Posterior vena cava (tissue), 2 donors: ENCODE results near the gene ERG28. TPM values are rescaled to one million over a fixed set of nuclear protein-coding genes. Genes with fewer than 3 reads are reported as not detected.

Experiments
- DNase-seq: peaks from one replicate; pipeline ENCODE4 v3.0.0-alpha.2; 2020; ENCODE audit warnings: low spot score
- intact Hi-C, 2 donors: fragments of 100-400 bp; cut with DNase I; formaldehyde crosslinking; loops; one replicate each; pipeline versions ENCODE4 v1.14.1 to v1.14.2; 2022 to 2023
- total RNA-seq, 2 donors: library from RNA; stranded (reverse); fragmentation: NEBNext Ultra II Directional; extraction: Animal tissue kit (Norgen Biotek cat#: 25700); gene quantifications; one replicate each; pipeline ENCODE4 v1.2.1, GENCODE V29; 2021
- donor health status: DM: yes; HTN: yes; CAD: no.
- donor health status: DM: yes; HTN: yes; CAD: no.

ERG28 gene
- total RNA-seq, 2 donors from 2014 or later, result 6.7 to 9.4 TPM

DNA sequence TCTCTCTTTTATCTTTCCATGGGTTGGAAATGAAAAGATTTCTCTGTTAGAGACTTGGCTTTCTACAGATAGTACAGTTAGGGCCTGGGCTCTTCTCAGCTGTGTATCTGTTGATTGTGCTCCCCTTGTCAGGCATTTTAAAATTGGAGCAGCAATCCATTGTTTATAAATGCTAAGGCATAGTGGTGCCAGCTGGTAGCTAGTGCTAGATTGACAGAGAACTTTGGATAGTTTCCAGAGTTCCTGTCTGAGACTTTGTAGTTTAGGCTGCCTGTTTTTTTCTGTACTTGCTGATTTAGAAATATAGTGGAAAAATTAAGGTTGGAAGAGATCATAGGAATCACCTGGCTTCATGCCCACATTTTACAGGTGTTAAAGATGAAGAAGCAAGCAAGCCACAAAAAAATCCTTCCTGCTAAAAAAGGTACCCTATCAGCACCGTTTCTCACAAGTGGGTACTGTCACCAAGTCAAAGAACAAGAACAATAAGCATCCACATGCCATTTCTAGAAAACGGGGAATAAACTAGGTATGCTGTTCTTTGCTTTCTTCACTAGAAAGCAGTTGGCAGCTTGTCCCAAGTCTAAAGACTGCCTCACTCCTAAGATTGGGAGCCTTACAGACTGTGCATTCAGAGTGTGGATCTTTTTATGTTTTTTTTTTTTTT is 6.6 kb upstream of the ERG28 start:
- intact Hi-C loops, result no loop called here
- DNase-seq, result no peak

DNA sequence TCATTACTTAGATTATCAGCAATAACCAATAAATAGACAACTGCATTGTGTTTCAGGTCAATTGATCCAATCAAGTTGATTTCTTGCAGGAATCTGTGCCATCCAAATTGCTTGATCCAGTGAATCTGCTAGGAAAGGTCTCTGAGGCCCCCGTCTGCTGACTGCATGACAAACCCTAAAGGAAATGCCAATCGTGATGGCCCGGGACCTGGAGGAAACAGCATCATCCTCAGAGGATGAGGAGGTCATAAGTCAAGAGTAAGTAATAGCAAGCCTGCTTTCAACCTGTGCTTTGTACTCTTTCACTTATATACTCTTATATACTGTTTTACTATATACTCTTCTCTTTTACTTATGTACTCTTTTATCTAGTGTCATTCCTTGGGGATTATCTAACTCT is 2.3 kb upstream of the ERG28 start:
- intact Hi-C loops, result no loop called here
- no peak for DNase-seq

DNA sequence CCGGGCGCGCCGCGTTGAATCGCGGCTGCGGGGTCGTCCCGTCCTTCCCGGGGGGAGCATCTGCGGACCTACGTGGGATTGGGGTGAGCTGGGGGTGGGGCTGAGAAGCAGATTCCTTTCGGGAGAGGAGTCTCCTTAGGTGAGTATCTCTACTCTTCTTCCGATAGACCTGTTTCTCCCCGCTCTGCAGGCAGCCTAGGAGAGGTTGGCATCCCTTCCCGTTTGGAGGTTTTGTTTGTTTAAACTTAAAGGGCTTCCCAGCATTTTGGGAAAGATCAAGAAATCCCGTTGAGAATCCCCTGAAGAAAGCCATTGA is 781 bp upstream of the ERG28 start:
- no peak for DNase-seq
- intact Hi-C loops, result no loop called here

DNA sequence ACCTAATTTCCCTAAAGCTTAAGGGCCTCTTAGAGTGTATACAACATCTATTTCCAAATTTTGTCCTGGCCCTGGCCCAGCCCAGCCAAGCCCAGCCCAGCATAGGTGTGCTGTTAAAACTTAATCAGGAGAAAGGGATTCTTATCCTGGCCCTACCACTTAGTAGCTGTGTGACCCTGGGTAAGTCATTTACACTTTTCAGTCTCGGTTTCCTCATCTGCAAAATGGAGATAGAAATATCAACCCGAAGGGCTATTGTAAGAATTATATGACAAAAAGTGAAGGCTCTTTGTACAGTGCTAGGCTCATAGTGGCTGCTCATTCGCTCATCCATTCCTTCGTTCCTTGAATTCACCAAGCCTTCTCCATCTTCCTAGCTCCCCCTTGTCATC is 442 bp downstream of the ERG28 start:
- intact Hi-C loops, result no loop called here

DNA sequence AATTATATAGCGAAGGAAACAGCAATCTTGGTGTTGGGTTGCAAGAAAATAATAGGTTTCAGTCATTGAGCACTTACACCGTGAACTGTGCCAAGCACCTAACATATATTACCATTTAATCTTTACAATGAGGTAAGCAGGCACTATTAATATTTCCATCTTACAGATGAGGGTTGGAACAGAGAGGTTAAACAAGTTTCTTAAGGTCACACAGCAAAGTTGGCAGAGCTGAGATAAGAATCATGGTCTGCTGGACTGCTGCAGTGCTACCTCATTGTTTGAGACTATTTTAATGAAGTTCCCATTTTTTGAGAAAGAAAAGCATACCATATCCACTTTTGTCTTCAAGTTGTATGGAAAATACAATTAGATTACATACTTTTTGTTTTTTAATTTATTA is 1.7 kb downstream of the ERG28 start:
- intact Hi-C loops, result no loop called here
- no peak for DNase-seq

More for the DNA sequence above, 442 bp downstream of the ERG28 start:
- DNase-seq, result no peak

DNA sequence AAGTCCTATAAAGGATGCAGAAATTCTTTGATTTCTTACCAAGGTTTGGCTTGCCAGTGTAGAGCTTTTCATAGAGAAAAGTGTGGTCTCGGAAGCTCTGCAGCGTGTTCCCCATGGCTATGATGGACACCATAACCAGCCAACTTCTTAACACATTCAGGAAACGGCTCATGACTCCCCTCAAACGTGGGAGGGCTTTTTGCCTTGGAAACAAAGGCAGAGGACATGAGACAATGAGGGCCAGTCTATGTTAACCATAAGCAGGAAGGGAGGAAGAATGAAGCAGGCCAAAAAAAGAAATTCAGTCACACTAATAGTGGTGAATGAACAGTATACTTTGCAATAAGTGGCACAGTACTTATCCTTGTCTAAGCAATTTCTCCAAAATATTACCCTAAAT is 3.3 kb downstream of the ERG28 start:
- intact Hi-C loops, result no loop called here
- DNase-seq, result no peak

DNA sequence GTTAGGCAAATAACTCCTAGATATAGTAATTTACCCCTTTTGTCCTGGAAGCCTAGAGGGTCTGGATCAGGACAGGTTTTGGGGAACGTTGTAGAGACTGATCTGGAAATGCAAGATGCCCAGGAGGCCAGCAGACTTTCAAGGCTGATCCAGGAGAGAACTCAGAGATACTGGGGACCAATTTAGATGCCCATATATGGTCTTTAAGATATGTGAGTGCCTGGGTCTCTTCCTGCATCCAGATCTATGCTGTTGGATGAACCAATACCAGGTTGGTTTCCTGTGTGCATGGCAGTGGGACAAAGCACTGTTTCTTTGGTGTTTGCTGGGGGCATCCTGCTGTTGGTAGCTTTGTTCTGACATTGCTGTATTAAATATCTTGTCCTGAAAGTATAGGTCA is 5.4 kb downstream of the ERG28 start:
- DNase-seq, result no peak
- intact Hi-C loops, result loop anchor here in 1 of 2 donors (2.0 kb wide), 1 partner anchor 78 kb away; no protein-coding TSS in a partner anchor

DNA sequence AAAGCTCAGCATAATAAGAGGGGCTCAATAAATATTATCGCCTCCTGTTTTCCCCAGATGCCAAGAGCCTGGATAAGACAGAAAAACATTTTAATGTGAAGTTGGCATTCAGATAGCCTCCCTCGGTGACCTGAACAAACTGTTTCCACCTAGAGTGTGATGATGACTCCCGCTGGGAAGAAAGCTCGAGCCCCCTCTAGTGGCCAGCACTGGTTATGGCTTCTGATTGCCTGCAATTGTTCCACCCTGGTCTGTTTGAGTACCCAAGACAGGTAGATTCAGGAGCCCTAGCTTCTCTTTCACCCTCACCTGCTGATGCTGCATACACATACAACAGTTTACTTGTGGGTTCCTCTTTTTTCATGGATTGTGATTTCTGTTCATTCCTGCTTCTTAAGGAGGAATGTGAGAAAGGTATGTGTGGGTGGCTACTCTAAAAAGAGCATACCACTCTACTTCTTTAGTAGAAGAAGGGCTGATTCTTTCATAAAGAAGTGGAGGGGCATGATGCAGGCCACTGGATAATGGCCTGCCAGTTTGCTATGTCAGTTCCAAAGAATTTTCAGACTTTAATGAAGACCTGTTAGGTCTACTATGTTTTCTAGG is 6.4 kb downstream of the ERG28 start:
- intact Hi-C loops, result loop anchor here in 1 of 2 donors (2.0 kb wide), 1 partner anchor 77 kb away; no protein-coding TSS in a partner anchor
- DNase-seq, result peak; percentile 93

DNA sequence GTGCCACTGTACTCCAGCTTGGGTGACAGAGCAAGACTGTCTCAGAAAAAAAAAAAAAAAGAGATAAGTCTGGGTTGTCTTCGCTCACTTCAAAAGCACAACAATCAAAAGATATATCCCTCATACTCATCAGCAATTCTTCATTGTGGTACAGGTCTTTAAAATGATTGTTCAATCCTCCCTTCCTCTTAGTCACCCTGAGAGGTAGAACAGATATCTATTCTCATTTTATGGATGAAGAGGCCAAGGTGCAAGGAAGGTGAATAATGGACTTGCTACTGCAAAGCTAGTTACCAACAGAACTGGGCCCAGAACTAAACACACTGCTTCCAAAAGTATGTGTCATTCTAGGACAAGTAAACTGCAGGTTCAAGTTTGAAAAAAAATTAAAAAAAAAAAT is 7.1 kb downstream of the ERG28 start:
- intact Hi-C loops, result loop anchor here in 1 of 2 donors (2.0 kb wide), 1 partner anchor 75 kb away; the partner anchor contains the start of gene FLVCR2
- no peak for DNase-seq

DNA sequence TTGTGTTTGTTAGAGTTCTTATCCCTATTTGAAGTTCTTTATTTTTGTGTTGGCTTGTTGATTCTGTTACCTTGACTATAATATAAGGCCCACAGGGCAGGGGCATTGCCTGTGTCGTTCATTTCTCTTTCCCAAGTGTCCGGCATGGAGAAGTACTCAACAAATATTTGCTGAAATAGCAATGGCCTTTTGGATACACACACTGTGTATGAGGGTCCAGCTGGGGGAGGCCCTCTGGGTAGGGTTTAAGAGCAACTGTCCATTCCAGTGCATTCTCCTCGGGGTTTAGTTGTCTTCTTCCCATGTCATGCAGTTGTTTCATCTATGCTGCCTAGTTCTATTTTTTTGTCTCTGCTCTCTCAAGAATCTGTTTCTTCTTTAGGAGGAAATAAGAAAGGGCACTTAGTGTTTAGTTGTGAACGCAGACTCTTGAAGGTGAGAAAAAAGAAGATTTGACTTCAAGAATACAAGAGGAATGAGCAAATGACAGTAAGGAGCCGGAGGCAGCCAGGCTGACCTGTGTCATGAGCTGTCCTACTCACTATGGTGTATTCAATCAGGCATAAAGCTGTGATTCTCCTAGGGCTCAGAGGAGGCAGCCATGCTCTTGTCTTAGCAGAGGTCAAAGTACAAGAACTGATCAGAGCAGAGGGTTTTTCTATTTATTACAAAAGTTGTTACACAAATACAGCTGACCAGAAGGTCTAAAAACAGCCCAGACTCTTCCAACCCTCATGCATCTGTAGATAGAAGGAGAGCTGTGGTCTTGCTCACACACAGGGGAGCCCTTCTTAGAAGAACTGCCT is 10.2 kb downstream of the ERG28 start:
- intact Hi-C loops, result no loop called here
- no peak for DNase-seq

DNA sequence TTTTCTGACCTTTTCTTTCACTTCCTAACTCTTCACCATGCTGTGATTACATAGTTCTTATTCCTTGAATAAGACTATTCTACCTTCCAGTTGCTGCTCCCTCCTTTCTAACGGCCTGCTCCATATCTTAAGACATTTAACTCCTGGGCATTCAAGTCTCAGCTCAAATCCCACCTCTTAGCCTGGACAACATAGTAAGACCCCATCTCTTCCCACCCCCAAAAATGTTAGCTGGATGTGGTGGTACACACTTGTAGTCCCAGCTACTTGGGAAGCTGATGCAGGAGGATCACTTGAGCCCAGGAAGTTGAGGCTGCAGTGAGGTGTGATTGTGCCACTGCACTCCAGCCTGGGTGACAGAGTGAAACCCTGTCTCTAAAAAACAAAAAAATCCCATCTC is 10.9 kb downstream of the ERG28 start:
- DNase-seq, result no peak
- intact Hi-C loops, result loop anchor here in 1 of 2 donors (2.0 kb wide), 1 partner anchor 69 kb away; no protein-coding TSS in a partner anchor

DNA sequence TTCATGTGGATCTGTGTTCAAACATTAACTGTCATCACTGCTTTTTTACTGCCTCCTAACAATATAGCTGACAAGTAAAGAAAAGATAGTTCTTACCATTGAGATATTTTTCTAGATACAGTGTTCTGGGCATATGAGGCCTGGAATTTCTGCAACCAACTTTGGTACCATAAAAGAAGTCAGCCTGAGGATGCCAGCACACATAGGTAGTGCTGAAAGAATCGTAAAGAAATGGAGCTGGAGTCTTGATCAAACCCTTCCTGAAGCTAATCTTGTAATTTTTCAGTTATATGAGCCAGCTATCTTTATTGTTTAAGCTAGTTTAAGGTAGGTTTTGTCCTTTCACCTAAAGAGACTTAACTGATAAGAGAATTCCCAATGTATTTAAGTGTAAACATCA is 11.3 kb downstream of the ERG28 start:
- intact Hi-C loops, result loop anchor here in 1 of 2 donors (2.0 kb wide), 1 partner anchor 69 kb away; no protein-coding TSS in a partner anchor
- no peak for DNase-seq

DNA sequence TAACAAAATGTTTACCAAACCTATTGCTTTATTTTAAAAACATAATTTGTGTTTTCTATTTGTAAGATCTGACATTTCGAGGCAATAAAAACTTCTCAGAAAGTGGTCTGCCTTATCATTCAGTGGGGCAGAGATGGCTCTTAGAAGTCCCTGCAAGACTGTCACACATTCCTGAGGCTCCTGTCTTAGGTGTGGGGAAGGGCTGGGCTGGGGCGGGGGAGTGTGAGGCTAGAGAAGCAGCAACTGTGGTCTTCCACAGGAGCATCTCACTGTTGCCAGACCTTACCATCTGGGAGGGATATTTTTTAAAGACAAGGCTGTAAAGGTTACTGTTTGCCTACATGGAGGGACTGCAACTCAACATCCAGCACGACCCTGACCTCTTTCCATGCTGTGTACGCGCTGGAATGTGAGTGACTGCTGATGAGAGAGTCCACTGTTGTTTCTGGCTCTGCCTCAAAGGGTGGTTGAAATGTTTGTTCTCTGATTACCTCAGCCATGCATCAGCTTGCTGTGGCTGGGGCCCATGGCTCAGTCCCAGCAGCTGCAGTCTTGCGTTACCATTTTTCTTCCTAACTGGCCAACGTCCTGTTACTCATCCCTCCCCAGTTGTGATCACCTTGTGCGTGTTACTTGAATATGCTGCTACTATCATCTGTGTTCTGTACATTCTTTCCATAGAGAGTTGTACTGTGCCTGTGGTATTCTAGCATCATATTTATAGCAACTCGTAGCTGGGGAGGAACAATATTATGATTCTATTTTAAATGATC is 12.4 kb downstream of the ERG28 start:
- no peak for DNase-seq
- intact Hi-C loops, result loop anchor here in 1 of 2 donors (2.0 kb wide), 1 partner anchor 67 kb away; no protein-coding TSS in a partner anchor

DNA sequence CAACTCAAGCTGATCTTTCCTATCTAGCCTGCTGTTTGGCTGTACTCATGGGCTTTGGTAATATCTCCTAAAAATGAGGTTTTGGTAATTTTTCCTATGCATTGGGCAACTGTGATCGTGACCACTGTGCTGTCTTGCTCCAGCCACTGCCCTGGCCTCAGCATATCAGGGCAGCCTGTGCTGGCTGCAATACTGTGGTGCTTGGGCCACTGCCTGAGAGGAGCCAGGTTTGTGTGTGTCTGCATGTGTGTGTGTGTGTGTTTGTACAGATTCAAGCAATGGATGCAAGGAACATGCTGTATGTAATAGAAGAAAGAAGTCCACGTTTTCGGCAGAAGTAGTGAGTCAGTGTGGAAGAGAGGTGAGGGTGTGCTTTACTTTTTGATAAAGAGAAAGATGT is 13.0 kb downstream of the ERG28 start:
- intact Hi-C loops, result loop anchor here in 1 of 2 donors (2.0 kb wide), 1 partner anchor 67 kb away; no protein-coding TSS in a partner anchor
- no peak for DNase-seq

DNA sequence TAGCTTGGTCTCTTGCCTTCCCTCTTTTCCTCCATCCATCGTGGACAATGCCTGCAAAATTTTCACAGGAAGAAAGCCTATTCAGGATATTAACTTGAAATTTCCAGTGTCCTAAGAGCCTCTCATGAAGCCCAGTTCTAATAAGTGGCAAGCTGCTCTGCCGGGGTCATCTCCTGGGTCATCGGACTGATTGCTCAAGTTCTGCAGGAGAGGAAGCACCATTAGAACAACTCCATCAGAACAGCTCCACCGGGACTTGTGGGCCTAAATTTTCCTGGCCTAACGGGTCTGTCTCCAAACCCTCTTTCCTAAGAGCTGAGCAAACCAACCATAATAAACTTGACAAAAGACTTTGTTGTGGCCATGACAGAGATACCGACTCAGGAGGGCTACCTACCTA is 13.9 kb downstream of the ERG28 start:
- intact Hi-C loops, result no loop called here
- no peak for DNase-seq

DNA sequence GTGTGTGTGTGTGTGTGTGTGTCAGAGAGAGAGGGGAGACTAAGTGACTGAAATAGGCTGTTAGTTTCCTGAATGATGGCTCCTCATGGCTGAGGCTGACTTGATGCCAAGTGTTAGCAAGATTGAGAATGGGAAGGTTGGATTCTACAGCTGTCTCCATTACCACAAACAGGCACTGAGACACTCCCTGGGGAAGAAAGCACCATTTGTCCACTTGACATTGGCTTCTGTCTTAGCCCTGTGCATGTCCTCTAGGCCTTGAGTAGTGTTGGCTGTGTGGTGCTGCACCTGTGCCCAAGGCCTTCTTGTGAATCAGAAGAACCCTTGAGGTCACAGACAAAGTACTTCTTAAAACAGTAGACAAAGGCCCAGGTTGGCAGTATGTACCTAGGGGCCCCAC is 15.6 kb downstream of the ERG28 start:
- no peak for DNase-seq
- intact Hi-C loops, result no loop called here

DNA sequence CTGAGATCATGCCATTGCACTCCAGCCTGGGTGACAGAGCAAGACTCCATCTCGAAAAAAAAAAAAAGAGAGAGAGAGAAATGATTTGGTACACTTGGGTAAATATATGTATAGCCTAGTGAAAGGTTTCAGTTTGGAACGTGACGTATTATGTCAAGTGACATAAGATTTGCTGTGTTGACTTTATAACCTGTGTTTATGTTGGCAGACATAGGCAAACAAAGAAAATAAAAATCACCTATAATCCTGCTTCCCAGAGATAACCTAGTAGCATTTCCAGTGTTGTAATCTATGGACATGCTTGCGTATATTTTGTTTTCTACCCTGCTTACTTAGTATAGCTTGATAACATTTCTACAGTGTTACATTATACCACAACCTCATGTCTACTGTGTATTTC is 16.7 kb downstream of the ERG28 start:
- intact Hi-C loops, result no loop called here

DNA sequence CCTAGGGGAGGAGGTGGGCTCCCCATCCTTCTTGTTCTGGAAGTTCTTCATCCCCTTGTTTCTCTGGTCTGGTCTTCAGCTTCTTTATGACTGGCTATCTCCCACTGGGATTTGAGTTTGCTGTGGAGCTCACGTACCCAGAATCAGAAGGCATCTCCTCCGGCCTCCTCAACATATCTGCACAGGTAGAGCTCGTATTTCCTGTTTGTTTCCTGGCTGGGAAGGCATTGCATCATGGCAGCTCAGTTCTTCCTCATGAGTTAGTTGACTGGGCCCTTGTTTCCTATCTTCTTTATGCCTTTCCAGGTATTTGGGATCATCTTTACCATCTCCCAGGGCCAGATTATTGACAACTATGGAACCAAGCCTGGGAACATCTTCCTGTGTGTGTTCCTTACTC is 19.8 kb downstream of the ERG28 start:
- DNase-seq, result no peak
- intact Hi-C loops, result no loop called here

More for the DNA sequence above, 16.7 kb downstream of the ERG28 start:
- DNase-seq, result no peak

DNA sequence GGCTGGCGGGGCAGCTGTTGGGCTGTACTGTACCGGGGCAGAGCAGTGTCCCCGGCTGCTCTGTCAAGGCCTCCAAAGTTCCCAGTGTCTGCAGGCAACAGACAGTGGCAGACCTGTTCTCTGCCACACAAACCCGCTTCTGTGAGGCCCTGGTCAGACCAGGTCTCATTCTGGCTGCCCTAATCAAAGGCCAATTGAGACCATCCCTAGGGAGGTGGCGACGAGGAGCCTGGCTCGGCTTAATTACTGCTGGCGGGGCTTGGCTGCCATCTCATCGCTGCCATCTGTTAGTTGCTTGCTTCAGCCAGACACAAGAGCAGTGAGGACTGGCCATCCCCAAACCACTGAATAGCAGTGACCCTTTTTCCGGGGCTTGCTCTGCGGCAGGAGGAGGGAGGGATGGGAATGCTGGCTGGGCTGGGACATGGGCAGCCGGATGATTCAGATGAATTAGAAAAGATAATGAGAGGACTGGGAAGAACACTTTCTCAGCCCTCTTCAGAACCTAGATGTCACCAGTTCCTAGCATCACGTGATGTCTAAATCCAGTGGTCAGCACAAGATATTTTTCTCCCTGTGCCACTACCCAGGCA is 24.5 kb downstream of the ERG28 start:
- intact Hi-C loops, result no loop called here
- no peak for DNase-seq
